ENCODE results near the gene EPHX1.
"Not testable (repeated sequence)": the region's sequence is repeated elsewhere in the genome, so short reads cannot be mapped to it uniquely, and the experiment has no call there.

Gene EPHX1

DNA sequence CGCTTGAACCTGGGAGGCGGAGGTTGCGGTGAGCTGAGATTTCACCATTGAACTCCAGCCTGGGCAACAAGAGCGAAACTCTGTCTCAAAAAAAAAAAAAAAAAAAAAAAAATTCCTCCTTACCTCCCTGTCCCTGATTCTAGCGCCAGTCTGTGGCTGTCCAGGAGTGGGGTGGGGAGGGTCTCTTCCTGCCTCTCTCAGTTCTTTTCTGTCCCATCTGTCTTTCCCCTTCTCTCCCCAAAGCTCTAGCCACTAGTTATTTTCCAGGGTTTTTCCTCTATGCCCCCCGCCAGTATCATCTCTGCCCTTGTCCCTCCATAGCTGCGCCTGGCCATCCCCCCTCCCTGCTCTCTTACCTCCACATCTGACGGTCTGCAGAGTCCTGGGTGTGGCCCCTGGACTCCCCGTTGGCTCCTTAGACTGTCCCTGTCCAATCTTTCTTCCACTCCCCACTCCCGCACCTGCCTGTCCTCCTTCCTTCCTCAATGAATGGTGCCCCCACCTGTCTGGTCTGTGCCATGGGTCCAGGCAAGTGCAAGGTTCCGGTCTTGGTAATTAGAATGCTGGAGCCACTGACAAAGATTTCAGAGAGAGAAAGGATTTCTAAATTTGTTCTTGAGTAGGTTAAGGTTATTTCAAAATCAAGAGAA is 73.8 kb downstream of the EPHX1 start:
- no peak for DNase-seq

- DNase-seq, result no peak
Observed at GRCh38 chr1:225885336-225885735, 75.4 kb downstream of the EPHX1 start.

DNA sequence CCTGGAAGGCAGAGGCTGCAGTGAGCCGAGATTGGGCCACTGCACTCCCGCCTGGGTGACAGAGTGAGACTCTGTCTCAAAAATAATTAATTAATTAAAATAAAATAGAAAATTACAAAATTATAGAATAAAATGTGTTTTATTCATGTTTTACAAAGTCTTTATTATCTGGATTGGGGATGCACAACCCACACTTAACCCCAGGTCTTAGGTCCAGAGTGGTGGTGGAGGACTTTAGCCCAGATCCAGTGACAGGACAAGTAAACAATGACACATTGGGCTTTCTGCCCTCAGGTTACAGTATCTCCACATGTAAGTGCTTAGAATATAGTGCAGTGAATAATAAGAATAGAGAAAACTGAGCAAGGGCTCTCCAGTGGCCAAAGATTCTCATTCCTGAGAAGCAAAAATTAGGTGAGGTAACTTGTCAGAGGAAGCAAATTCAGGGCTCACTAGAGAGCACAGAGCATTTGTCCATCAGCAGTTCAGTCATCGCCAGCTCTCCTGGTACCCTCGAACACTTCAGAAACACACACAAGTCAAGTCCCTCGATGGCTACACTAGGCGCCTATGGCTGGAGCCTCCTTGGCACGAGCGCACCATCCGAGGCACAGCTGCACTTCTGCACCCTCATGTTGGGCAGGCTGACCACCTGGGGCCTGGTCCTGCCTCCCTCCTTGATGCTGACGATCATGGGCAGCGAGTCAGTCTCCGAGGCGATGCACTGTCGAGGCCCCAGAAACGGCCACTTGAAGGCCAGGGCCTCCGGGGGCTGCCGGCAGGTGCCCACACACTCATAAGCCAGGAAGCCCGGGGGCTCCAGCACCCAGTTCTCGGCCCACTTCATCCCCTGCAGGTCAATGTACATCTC is 76.5 kb downstream of the EPHX1 start:
- no peak for DNase-seq

- no peak for DNase-seq
Observed at GRCh38 chr1:225887030-225887314, 77.0 kb downstream of the EPHX1 start.

DNA sequence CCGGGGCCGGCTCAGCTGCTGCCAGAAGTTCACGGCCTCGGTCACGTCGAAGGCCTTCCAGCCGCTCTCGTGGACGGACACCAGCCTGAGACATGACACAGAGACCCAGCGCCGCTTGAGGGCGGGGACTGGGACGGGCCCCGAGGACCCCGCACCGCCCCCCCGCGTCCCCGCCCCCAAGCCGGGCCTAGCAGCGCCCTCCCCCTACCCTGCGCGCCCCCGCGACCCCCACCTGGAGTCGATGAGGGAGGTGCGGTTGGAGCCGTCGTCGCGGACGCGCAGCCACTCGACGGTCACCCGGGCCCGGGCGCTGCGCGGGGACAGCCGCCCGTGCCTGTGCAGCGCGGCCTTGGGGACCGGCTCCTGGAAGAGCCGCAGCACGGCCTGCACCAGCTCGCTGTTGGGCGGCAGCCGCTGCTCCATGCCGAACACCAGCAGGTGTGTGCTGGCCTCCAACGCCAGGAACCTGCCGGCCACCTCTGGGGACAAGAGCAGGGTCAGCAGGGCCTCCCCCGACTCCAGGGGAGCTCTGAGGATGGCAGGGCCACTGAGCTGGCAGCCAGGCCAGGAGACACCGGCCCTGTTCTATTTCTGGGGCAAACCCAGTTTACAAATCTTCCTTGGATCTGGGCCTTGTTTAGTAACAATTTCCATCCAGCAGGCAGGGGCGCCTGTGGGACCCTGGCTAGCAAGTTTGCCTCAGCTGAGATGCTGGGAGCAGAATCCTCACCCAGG is 77.8 kb downstream of the EPHX1 start:
- not testable (repeated sequence) for DNase-seq

GRCh38 chr1:225888289-225888897 is 78.5 kb downstream of the EPHX1 start:
- DNase-seq, result no peak

- DNase-seq, result peak; percentile 52
Observed at GRCh38 chr1:225888898-225889601, 79.1 kb downstream of the EPHX1 start, which contains the start of gene LEFTY1. TSS of gene LEFTY1 (minus strand) at chr1:225889146. CDS start at chr1:225889066, 80 bp downstream.

DNA sequence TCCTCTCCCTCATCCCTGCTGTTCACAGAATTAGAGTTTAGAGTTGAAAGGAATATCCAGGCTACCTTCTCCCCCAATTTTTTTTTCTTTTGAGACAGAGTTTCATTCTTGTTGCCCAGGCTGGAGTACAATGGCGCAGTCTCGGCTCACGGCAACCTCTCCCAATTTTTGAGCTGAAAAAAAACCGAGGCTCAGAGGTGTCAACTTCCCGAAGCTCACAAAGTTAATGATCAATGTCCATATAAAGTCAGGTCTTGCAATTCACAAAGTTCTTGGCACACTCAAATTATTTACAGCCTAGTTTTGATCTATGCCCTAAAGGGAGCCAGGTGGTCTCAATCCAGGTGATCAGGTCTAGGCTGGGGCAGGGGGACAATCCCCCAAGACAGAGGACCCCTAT is 79.8 kb downstream of the EPHX1 start:
- DNase-seq, result no peak

GRCh38 chr1:225890346-225891228 is 80.7 kb downstream of the EPHX1 start:
- DNase-seq, result no peak

- no peak for DNase-seq
Observed at GRCh38 chr1:225891229-225891972, 81.5 kb downstream of the EPHX1 start.

DNA sequence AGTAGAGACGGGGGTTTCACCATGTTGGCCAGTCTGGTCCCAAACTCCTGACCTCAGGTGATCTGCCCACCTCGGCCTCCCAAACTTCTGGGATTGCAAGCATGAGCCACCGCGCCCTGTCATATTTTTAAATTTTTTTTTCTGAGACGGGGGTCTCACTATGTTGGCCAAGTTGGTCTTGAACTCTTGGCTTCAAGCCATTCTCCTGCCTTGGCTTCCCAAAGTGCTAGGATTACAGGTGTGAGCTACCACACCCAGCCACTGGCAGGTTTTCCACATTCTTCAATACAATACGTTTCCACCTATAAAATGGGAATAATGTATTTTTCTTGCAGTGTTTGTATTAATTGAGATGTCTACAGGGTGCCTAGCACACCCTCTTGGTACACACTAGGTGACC is 82.4 kb downstream of the EPHX1 start:
- DNase-seq, result no peak
